ENCODE data around the gene ALDH1B1.

ALDH1B1 gene

DNA sequence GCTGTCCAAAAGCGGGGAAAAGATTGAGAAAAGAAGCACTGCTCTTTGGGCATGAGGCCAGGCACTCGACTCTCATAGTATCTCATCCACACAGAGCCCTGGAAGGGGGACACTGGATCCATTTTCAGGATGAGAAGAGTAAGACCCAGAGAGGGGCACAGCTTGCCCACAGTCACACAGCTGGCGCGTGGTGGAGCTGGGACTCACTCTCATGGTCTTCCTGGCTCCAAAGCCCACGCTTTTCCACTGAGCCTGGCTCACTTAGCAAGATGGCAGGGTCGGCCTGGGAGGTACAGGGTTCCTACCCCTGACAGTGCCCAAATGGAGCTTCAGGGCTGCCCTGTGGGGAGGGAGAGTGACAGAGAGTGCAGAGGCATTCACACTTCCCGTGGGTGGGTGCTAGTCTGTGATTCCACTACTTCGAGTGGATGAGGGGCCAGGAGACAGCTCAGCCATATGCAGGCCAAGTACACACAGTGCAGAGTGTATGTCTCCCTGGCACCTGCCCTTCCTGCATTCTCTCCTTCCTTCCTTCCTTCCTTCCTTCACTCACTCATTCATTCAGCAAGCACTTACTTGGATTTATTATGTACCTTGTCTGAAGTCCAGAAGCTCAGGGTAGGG, 50.1 kb downstream of the ALDH1B1 start:
- DNase-seq, result no peak

DNA sequence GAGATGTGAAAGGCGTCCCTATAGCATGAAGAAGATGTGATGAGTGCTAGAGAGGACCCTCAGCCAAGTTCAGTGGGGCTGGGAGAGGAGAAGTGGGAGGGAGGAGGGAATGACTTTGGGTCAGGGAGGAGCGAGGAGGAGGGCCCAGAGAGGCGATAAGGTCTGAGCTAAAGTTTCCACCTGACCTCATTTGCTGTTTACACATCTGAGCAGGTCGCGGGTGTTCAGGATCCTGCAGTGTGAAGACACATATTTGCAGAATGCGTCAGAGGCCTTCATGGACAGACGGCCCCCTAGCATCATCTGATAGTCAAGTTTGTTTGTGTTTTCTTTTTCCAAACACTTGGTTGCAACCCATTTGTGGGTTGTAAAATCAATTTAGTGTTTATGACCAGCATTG, 50.7 kb downstream of the ALDH1B1 start:
- DNase-seq, result no peak

DNA sequence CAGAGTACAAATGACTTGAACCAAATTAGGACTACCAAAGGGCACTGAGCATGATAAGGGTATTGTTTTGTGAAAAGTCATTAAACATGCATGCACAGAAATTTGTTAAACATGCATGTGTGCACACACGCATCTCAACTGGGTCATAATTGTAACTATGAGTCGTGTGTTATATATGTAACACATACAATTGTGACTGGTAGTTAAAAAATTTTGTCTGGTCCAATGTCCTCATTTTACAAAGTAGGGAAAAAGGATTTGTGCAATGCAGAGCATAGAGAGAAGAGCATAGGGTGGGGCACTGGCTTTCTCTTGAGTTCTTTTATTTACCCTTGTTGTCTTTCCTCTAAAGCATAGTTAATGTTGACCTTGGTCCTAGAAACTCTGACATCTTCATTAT, 51.1 kb downstream of the ALDH1B1 start:
- no peak for DNase-seq

DNA sequence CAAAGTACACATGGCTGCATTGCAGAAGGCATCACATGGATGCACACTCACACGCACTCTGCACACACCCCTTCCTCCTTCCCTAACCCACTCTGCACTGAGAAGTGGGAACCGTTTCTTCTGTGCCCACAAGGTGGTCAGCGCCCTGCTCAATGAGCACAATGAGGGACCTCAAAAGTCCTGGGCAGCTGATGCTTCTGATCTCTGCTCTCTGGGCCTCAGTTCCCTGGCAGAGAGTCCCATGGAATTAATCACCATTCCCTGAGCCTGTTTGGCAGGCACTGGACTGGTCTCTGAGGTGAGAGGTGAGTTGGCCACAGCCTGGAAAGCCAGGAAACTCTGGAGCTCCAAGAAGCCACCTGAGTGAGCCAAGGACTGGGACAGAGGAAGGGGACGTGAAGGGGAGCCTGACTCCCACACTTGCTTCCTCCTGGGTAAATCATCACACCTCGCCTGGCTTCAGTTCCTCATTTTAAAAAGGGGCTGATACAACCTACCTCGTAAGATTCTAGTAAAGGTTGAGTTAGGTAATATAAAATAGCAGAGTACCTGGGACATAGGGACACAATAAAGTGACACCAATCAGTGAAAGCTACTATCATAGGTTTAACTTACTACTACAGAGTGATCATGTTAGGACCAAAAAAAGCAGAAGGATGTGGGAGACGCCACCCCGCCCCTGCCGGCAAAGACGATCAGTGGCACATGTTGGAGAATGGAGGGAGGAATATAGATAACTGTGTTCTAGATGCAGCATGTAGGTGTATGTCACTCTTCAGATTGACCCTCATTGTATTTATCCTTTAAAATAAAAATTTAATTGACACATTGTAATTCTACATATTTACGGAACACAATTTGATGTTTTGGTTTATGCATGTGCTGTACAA, 52.9 kb downstream of the ALDH1B1 start:
- no peak for DNase-seq

DNA sequence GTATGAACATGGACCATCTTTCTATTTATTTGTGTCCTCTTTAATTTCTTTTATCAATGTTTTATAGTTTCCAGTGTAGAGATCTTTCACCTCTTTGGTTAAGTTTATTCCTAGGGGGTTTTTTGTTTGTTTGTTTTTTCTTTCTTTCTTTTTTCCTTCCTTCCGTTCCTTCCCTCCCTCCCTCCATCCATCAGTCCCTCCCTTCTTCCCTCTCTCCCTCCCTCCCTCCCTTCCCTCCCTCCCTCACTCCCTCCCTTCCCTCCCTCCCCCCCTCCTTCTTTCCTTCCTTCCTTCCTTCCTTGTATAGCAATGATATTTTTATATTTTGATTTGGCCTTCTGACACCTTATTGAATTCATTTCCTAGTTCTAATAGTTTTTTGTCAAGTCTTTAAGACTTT, 55.2 kb downstream of the ALDH1B1 start:
- no peak for DNase-seq
